ENCODE results near the gene VWDE. TPM values are rescaled to one million over a fixed set of nuclear protein-coding genes. Genes with fewer than 3 reads are reported as not detected.

VWDE gene
- total and polyA plus RNA-seq, 7 donors, result 0.05 TPM; not detected in 6

GRCh38 chr7:12436896-12437535 is 33.4 kb upstream of the VWDE start:
- no peaks in the 10 kb centered on the region for H3K27me3 ChIP-seq (ENCODE audit: insufficient read depth in 3 of 3, low read length in 2 of 3)
- no peak for DNase-seq
- H3K9me3 ChIP-seq, result no peaks in the 10 kb centered on the region
- H3K4me3 ChIP-seq, result no peak overlapping the region
- H3K27ac ChIP-seq, result no peak overlapping the region
- TF ChIP-seq, protein P1, sequence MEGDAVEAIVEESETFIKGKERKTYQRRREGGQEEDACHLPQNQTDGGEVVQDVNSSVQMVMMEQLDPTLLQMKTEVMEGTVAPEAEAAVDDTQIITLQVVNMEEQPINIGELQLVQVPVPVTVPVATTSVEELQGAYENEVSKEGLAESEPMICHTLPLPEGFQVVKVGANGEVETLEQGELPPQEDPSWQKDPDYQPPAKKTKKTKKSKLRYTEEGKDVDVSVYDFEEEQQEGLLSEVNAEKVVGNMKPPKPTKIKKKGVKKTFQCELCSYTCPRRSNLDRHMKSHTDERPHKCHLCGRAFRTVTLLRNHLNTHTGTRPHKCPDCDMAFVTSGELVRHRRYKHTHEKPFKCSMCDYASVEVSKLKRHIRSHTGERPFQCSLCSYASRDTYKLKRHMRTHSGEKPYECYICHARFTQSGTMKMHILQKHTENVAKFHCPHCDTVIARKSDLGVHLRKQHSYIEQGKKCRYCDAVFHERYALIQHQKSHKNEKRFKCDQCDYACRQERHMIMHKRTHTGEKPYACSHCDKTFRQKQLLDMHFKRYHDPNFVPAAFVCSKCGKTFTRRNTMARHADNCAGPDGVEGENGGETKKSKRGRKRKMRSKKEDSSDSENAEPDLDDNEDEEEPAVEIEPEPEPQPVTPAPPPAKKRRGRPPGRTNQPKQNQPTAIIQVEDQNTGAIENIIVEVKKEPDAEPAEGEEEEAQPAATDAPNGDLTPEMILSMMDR (IDR thresholded peaks at IDR 0.05), result no peak
- no peaks in the 10 kb centered on the region for H3K4me1 ChIP-seq
- 20 to 23% (median 22%) methylated on average over 7 of the region's 7 CpGs for WGBS, 3 donors
- intact Hi-C loops (cut with DNase I), result no loop called here
- H3K36me3 ChIP-seq (ENCODE audit: insufficient read depth in 1 of 2, low read depth in 1 of 2), result no peaks in the 10 kb centered on the region
- ATAC-seq, result no peak

- TF ChIP-seq, protein P1 (IDR thresholded peaks at IDR 0.05), result no peak
- H3K27me3 ChIP-seq (ENCODE audit: insufficient read depth in 3 of 3, low read length in 2 of 3), result no peaks in the 10 kb centered on the region
- no peak for ATAC-seq
- H3K4me1 ChIP-seq, result no peaks in the 10 kb centered on the region
- no peak overlapping the region for H3K4me3 ChIP-seq
- no peak overlapping the region for H3K27ac ChIP-seq
- DNase-seq, result no peak
- intact Hi-C loops (cut with DNase I), result no loop called here
- no peaks in the 10 kb centered on the region for H3K36me3 ChIP-seq (ENCODE audit: insufficient read depth in 1 of 2, low read depth in 1 of 2)
- no peaks in the 10 kb centered on the region for H3K9me3 ChIP-seq
Observed at GRCh38 chr7:12436126-12436525, 32.5 kb upstream of the VWDE start.

DNA sequence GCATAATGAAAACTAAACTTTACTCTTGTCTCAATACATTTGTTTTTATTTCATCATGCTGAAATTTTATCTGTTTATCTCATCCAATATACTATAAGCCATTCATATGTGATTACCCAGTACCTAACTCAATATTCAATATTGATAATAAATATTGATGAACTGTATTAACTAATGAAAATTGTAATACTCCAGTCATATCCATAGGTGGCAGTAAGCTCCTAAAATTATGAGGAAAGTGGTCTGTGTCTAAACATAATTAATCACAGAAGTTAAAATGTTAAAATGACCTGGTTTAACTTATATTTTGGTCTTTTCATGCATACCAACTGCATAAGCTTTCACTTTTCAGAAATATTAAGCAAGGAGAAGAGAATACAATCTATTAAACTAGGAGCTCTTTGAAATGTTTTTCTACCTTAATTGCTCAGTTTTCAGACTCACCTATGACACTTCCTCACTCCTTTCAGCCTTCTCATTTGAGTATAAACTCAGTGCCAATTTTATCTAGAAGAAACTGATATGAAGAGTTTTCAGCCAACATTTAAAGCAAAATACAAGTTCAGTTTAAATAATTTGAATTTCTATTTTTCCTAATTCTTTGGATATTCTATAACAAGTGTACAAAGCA is 30.5 kb upstream of the VWDE start:
- intact Hi-C loops (cut with DNase I), result no loop called here

DNA sequence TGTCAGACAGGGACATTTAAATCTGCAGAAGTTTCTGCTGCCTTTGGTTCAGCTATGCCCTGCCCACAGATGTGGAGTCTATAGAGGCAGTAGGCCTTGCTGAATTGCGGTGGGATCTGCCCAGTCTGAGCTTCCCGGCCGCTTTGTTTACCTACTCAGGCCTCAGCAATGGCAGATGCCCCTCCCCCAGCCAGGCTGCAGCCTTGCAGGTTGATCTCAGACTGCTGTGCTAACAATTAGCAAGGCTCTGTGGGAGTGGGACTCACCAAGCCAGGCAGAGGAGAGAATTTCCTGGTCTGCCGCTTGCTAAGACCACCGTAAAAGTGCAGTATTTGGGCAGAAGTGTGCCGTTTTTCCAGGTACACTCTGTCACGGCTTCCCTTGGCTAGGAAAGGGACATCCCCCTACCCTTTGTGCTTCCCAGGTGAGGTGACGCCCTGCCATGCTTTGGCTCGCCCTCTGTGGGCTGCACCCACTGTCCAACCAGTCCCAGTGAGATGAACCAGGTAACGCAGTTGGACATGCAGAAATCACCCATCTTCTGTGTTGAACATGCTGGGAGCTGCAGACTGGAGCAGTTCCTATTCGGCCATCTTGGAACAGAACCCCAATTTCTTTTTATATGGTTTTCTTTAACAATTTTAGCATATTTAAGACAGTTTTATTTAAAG is 28.4 kb upstream of the VWDE start:
- intact Hi-C loops (cut with DNase I), result no loop called here
- Histone ChIP-seq H3K36me3 (ENCODE audit: insufficient read depth in 1 of 2, low read depth in 1 of 2) (no peaks in the 10 kb centered on the region), H3K27ac (no peak overlapping the region), H3K4me1 (no peaks in the 10 kb centered on the region), H3K27me3 (ENCODE audit: insufficient read depth in 3 of 3, low read length in 2 of 3) (no peaks in the 10 kb centered on the region), H3K4me3 (no peak overlapping the region), H3K9me3 (no peaks in the 10 kb centered on the region)
- TF ChIP-seq, protein P1 (IDR thresholded peaks at IDR 0.05), result no peak
- DNase-seq, result no peak
- 76 to 81% (median 80%) methylated on average over 11 of the region's 11 CpGs for WGBS, 3 donors
- no peak for ATAC-seq

More for the DNA sequence above, 30.5 kb upstream of the VWDE start:
- Histone ChIP-seq H3K9me3 (no peaks in the 10 kb centered on the region), H3K4me1 (no peaks in the 10 kb centered on the region), H3K36me3 (ENCODE audit: insufficient read depth in 1 of 2, low read depth in 1 of 2) (no peaks in the 10 kb centered on the region), H3K4me3 (no peak overlapping the region), H3K27ac (no peak overlapping the region), H3K27me3 (ENCODE audit: insufficient read depth in 3 of 3, low read length in 2 of 3) (no peaks in the 10 kb centered on the region)
- TF ChIP-seq, protein P1 (IDR thresholded peaks at IDR 0.05), result peak; percentile 10
- ATAC-seq, result no peak
- DNase-seq, result no peak
